Measurements from ENCODE around the gene GPATCH3. TPM values are rescaled to one million over a fixed set of nuclear protein-coding genes. Genes with fewer than 3 reads are reported as not detected.

Gene GPATCH3
- total and polyA plus RNA-seq, 2 of the 8 experiments (the other 6 are each of a cell fraction or from before 2014, with no cell fraction given): 7.9 to 17.4 TPM

DNA sequence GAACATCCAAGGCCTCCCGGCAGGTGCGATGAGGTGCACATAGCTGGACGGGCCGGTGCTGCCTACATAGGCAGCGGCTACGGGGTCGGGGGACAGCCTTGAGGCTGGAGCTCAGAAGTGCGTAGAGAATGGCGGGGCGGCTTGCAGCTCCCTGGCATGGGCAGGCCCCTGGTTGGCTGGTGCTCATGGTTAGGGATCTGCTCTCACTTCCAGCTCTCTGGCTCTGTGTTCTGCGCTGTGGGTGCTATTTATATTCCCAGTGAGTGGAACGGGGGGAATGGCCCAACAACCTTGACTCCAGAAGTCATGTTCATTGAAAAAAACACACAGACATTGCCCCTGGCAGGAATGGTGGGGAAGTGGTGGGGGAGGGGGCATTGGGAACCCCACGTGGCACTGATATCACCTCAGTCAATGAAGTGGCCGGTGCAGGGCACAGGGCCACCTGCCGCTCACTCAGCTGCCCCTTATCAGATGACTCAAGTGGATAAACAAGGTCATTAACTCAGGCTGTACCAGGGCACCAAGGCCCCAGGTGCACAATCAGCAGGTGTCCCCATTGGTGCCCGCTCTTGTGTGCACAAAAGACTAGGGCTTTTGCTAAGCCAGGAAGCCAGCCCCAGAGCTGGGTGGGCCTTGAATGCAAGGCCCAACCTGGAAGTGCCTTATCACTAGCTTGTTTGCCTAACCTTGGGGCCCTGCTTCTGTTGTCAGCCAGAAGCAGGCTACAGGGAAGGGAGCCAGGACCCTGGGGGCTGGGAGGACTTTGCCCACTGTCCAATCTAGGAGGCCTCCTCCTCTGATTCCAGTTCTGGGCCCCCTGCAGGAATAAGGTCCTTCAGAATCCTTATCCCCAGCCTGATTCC, 13.7 kb upstream of the GPATCH3 start, which contains the start of gene NR0B2:
NR0B2 (minus strand) TSS at position 222 of the 866 bp plus-strand sequence; CDS start at position 187, 35 bp downstream.
- Histone ChIP-seq H3K18ac (ENCODE audit: extremely low read depth, low read length) (no peak within 1 kb of the TSS), H3K23me2 (ENCODE audit: low read depth, low read length) (no peaks in the 10 kb centered on the region), H2BK12ac (ENCODE audit: low read depth, low read length) (no peak within 1 kb of the TSS), H2AFZ (ENCODE audit: low read length) (no peak within 1 kb of the TSS), H3K9me3 (ENCODE audit: insufficient read depth in 2 of 2, low read depth in 1 of 2, low read length in 1 of 2) (no peaks in the 10 kb centered on the region), H2BK15ac (ENCODE audit: low read length) (no peak within 1 kb of the TSS), H3K36me3 (ENCODE audit: control insufficient read depth in 2 of 4, insufficient read depth in 4 of 4, low read length in 3 of 4) (no peaks in the 10 kb centered on the region), H3K23ac (ENCODE audit: insufficient read length) (no peak within 1 kb of the TSS), H2BK20ac (ENCODE audit: low read length) (no peak within 1 kb of the TSS), H3K4me1 (replicated peaks in 1 of 4; ENCODE audit: control insufficient read depth in 3 of 4, insufficient read depth in 4 of 4, low read length in 3 of 4) (no peaks in the 10 kb centered on the region), H3K4me2 (ENCODE audit: insufficient read depth in 1 of 2, low read depth in 2 of 2, low read length in 2 of 2) (no peak within 1 kb of the TSS), H4K8ac (ENCODE audit: extremely low read depth, insufficient read depth, low read length) (peak within 1 kb of the TSS; percentile 79; the same call in 1 of the 2 replicates), H3K4me3 (ENCODE audit: extremely low read depth in 1 of 4, insufficient read depth in 2 of 4, low read depth in 3 of 4, low read length in 4 of 4) (no peak within 1 kb of the TSS), H2BK5ac (ENCODE audit: low read depth, low read length) (no peak within 1 kb of the TSS), H2BK120ac (replicated peaks; ENCODE audit: low read depth, low read length) (no peak within 1 kb of the TSS), H3K27me3 (replicated peaks in 1 of 4; ENCODE audit: control insufficient read depth in 3 of 4, extremely low read depth in 1 of 4, insufficient read depth in 3 of 4, low read length in 3 of 4) (peaks cover 0 to 2% (median 0%) of the 10 kb centered on the region in 4 experiments; a peak in 2 of 7 replicates), H2AK5ac (ENCODE audit: low read depth, low read length) (no peak within 1 kb of the TSS), H3K4ac (replicated peaks; ENCODE audit: insufficient read length, low read depth, low read length) (no peak within 1 kb of the TSS), H3K9ac (replicated peaks in 1 of 4; ENCODE audit: extremely low read depth in 1 of 4, low read depth in 3 of 4, low read length in 3 of 4) (no peak within 1 kb of the TSS), H3K79me2 (ENCODE audit: control insufficient read depth in 1 of 2, insufficient read depth in 2 of 2, low read length in 2 of 2) (no peaks in the 10 kb centered on the region), H3K14ac (ENCODE audit: insufficient read length) (no peak within 1 kb of the TSS), H3K56ac (replicated peaks; ENCODE audit: insufficient read length, low read depth, low read length) (no peak within 1 kb of the TSS), H4K20me1 (replicated peaks in 1 of 2; ENCODE audit: control insufficient read depth in 1 of 2, insufficient read depth in 2 of 2, low read length in 2 of 2) (no peaks in the 10 kb centered on the region), H4K5ac (ENCODE audit: insufficient read length, low read depth, low read length) (no peak within 1 kb of the TSS), H4K91ac (replicated peaks; ENCODE audit: insufficient read length, low read length) (no peak within 1 kb of the TSS), H3K79me1 (ENCODE audit: low read depth, low read length) (no peaks in the 10 kb centered on the region), H3K27ac (ENCODE audit: low read depth, low read length) (no peak within 1 kb of the TSS)
- ChIA-PET POLR2A (ENCODE audit: partially characterized antibody) (interaction anchor here (1.0 to 2.5 kb wide), 6 partner anchors 8 to 46 kb away, joined by 3 to 14 read pairs (median 6); partner anchors contain the start of genes GPATCH3, GPN2, KDF1 and NUDC), CTCF (ENCODE audit: partially characterized antibody) (interaction anchor here (0.8 to 1.3 kb wide), 4 partner anchors 27 to 312 kb away, joined by 3 read pairs; partner anchors contain the start of gene KDF1)
- no peak for DNase-seq (ENCODE audit: low read depth in 1 of 2, low spot score in 2 of 2)
- FAIRE-seq: no peak
- 86% methylated on average over 16 of the region's 16 CpGs; no CpG with 5 or more reads in 1 of the 2 experiments for WGBS, 2 experiments (ENCODE audit: extremely low coverage in 1 of 2, insufficient coverage in 1 of 2, insufficient read length in 1 of 2, insufficient replicate concordance in 2 of 2, low coverage in 1 of 2, low lambda C conversion rate in 2 of 2, missing lambda C conversion rate in 1 of 2)
- TF ChIP-seq KDM4A (IDR thresholded peaks at IDR 0.05; ENCODE audit: low read depth, low read length, severe bottlenecking) (no peak), ASH2L (IDR thresholded peaks at IDR 0.05; ENCODE audit: low read length) (no peak)

Data from H1 (cell line).